Measurements from ENCODE around the gene BLOC1S4.

The BLOC1S4 gene

DNA sequence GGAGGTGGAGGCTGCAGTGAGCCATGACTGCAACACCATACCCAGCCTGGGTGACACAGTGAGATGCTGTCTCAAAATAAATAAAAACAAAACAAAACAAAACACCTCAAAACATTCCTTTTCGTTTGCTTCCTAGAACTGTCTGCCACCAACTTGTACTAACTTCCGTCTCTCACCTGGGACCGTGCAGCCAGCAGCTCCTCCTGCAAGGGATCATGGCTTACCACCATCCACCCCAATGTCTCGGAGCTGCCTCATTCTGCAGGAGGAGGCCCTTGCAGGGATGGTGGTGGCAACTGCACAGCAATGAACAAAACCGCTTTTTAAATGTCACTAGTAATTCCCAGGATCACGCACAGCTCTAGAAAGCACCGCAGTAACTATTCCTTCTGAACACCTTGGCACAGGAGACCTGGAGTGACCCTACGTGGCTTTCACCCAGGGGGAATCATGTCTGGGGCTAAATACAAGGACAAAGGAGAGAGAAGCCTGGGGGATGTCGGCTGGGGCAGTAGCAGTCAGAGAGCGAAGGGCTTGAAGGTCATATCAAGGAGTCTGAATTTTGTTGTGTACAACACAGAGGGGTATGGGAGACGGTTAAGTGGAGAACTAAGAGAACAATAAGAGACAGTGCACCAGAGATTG lies 49.1 kb downstream of the BLOC1S4 start:
- DNase-seq (ENCODE audit: low spot score), result no peak

DNA sequence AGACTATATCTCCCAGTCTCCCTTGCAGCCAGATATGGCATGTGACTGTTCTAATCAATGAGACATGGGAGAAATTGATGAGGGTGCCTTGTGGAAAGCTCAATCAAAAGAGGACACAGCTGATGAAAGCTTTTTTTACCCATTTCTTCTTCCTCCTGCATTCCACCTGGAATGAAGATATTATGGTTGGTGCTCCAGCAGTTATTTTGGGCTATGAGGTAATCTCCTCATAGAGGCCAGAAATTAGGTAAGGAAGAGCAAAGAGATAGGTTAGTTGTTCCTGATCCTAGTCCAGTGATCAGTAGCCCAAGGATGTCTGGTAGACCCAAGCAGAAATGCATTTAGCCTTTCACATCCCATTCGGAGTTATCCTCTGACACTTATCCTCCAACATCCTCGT lies 49.7 kb downstream of the BLOC1S4 start:
- DNase-seq (ENCODE audit: low spot score), result no peak
